T-helper 2 cell treated with Interferon-gamma antibody and Interleukin-4, amounts not matched to agents 100 ng/mL and 5 ng/mL, for 36 hours (primary cell): ENCODE results near the gene MTRF1. TPM values are rescaled to one million over a fixed set of nuclear protein-coding genes. Genes with fewer than 3 reads are reported as not detected.
"Not testable (repeated sequence)": the region's sequence is repeated elsewhere in the genome, so short reads cannot be mapped to it uniquely, and the experiment has no call there.

Experiments used
- intact Hi-C: fragments of 100-400 bp; cut with micrococcal nuclease; formaldehyde crosslinking; loops from one replicate; pipeline ENCODE4 v1.15.1; 2023
- total RNA-seq: library from RNA; stranded (reverse); gene quantifications from 2 replicates; pipeline ENCODE4 v1.2.3, GENCODE V29; 2022

MTRF1 gene
- total RNA-seq, 1 donor from 2014 or later = 19.6 TPM

DNA sequence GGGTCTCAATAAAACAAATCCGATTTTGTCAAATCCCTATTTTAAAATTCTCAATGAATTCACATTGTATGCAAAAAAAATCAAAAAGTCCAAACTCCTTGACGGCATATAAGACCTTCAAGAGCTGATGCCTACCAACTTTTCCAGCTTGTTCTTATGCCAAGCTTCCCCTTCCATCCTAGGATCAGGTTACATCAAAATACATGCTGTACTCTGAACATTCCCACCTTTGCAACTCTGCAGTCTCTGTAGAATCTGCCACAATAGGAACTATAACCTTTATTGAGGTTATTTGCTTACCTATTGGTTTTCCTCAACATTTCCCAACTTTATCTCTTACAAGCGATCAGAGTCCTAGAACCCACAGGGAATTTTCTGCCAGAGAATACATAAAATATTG lies 76.9 kb downstream of the MTRF1 start:
- intact Hi-C loops = no loop called here

GRCh38 chr13:41182231-41182630 lies 81.1 kb downstream of the MTRF1 start:
- intact Hi-C loops = no loop called here

GRCh38 chr13:41179593-41180250 lies 83.7 kb downstream of the MTRF1 start:
- intact Hi-C loops = no loop called here

GRCh38 chr13:41178040-41178439 lies 85.3 kb downstream of the MTRF1 start:
- intact Hi-C loops = no loop called here

GRCh38 chr13:41177616-41178015 lies 85.8 kb downstream of the MTRF1 start:
- intact Hi-C loops = no loop called here

- intact Hi-C loops = not testable (repeated sequence)
Measured at GRCh38 chr13:41175576-41175975, 87.8 kb downstream of the MTRF1 start.

Other genes starting within 250 kb of the MTRF1 start
- 116 and 117 TPM in 2 replicates for gene ELF1, start 244.3 kb downstream of the MTRF1 start, total RNA-seq
- gene WBP4, start 202.1 kb downstream of the MTRF1 start, total RNA-seq = 8.7 and 9.0 TPM in 2 replicates
- gene KBTBD6, start 130.8 kb downstream of the MTRF1 start, total RNA-seq = 7.0 and 7.1 TPM in 2 replicates
- 10.6 and 11.8 TPM in 2 replicates for gene KBTBD7, start 69.0 kb downstream of the MTRF1 start, total RNA-seq
- 34.5 and 35.6 TPM in 2 replicates for gene NAA16, start 47.7 kb upstream of the MTRF1 start, total RNA-seq
- gene RGCC, start 194.0 kb upstream of the MTRF1 start, total RNA-seq = 38.0 and 38.2 TPM in 2 replicates